Liver (tissue), 9 donors: ENCODE results near the gene ZSWIM6. TPM values are rescaled to one million over a fixed set of nuclear protein-coding genes. Genes with fewer than 3 reads are reported as not detected.

Experiments used
- DNase-seq: peaks from one replicate; pipeline ENCODE4 v3.0.0-alpha.2; 2017; ENCODE audit warnings: low spot score
- H3K27ac ChIP-seq, 2 donors: one replicate each; pipeline ENCODE4 v1.7.0; 2013; ENCODE audit warnings: inconsistent platforms in 2 of 2, low read length in 2 of 2, control low read depth in 1 of 2, low read depth in 1 of 2, mild to moderate bottlenecking in 1 of 2
- H3K27me3 ChIP-seq, 4 donors: one replicate each; pipeline versions ENCODE4 v1.6.1 to v1.7.0; 2013; ENCODE audit warnings: low read length in 3 of 4, inconsistent platforms in 1 of 4, mild to moderate bottlenecking in 1 of 4, moderate library complexity in 1 of 4; ENCODE audit not compliant: control insufficient read depth in 4 of 4, insufficient read depth in 4 of 4
- H3K36me3 ChIP-seq, 4 donors: one replicate each; pipeline versions ENCODE4 v1.6.1 to v1.7.0; 2013; ENCODE audit warnings: low read length in 3 of 4, mild to moderate bottlenecking in 3 of 4, low read depth in 1 of 4, moderate library complexity in 1 of 4; ENCODE audit not compliant: control insufficient read depth in 4 of 4, insufficient read depth in 3 of 4
- H3K4me1 ChIP-seq, 4 donors: one replicate each; pipeline versions ENCODE4 v1.6.1 to v1.7.0; 2013; ENCODE audit warnings: low read length in 3 of 4, mild to moderate bottlenecking in 3 of 4, moderate library complexity in 1 of 4; ENCODE audit not compliant: control insufficient read depth in 4 of 4, insufficient read depth in 4 of 4
- H3K4me3 ChIP-seq, 3 donors: one replicate each; pipeline versions ENCODE4 v1.6.1 to v1.7.0; 2013; ENCODE audit warnings: low read length in 3 of 3, control low read depth in 1 of 3, low read depth in 1 of 3, mild to moderate bottlenecking in 1 of 3
- H3K9ac ChIP-seq, 2 donors: one replicate each; pipeline ENCODE4 v1.7.0; 2013; ENCODE audit warnings: low read length in 2 of 2, mild to moderate bottlenecking in 2 of 2, moderate library complexity in 2 of 2, control low read depth in 1 of 2, low read depth in 1 of 2
- H3K9me3 ChIP-seq, 4 donors: one replicate each; pipeline versions ENCODE4 v1.6.1 to v1.7.0; 2013; ENCODE audit warnings: low read length in 3 of 4; ENCODE audit not compliant: control insufficient read depth in 4 of 4
- EGR1 ChIP-seq, 2 donors: IDR thresholded peaks; 2 replicates each; pipeline ENCODE4 v1.6.1; 2016 to 2018; ENCODE audit warnings: antibody characterized with exemption in 2 of 2, low read depth in 2 of 2
- FOXA1 ChIP-seq: IDR thresholded peaks from 2 replicates; pipeline ENCODE4 v1.6.1; 2016; ENCODE audit warnings: antibody characterized with exemption
- FOXA2 ChIP-seq: IDR thresholded peaks from 2 replicates; pipeline ENCODE4 v1.6.1; 2016; ENCODE audit warnings: antibody characterized with exemption
- GABPA ChIP-seq, 2 donors: IDR thresholded peaks in 1 of 2; conservative IDR thresholded peaks in 1 of 2; 2 replicates each; pipeline ENCODE4 v1.6.1; 2016; ENCODE audit warnings: antibody characterized with exemption in 2 of 2, mild to moderate bottlenecking in 1 of 2, moderate library complexity in 1 of 2
- HNF4A ChIP-seq, 2 donors: conservative IDR thresholded peaks; 2 replicates each; pipeline ENCODE4 v1.6.1; 2016; ENCODE audit warnings: antibody characterized with exemption in 2 of 2, mild to moderate bottlenecking in 2 of 2
- HNF4G ChIP-seq: IDR thresholded peaks from 2 replicates; pipeline ENCODE4 v1.6.1; 2016; ENCODE audit warnings: antibody characterized with exemption
- JUND ChIP-seq, 2 donors: IDR thresholded peaks; 2 replicates each; pipeline ENCODE4 v1.6.1; 2016; ENCODE audit warnings: antibody characterized with exemption in 2 of 2
- NR2F2 ChIP-seq: IDR thresholded peaks from 2 replicates; pipeline ENCODE4 v1.6.1; 2016; ENCODE audit warnings: antibody characterized with exemption
- RAD21 ChIP-seq, 2 donors: IDR thresholded peaks; 2 replicates each; pipeline ENCODE4 v1.6.1; 2016; ENCODE audit warnings: antibody characterized with exemption in 2 of 2, mild to moderate bottlenecking in 2 of 2
- RXRA ChIP-seq, 2 donors: IDR thresholded peaks; 2 replicates each; pipeline ENCODE4 v1.6.1; 2017 to 2018; ENCODE audit warnings: antibody characterized with exemption in 2 of 2, mild to moderate bottlenecking in 1 of 2
- SP1 ChIP-seq: IDR thresholded peaks from 2 replicates; pipeline ENCODE4 v1.6.1; 2018; ENCODE audit warnings: antibody characterized with exemption, mild to moderate bottlenecking
- TAF1 ChIP-seq: conservative IDR thresholded peaks from 2 replicates; pipeline ENCODE4 v1.6.1; 2016; ENCODE audit warnings: antibody characterized with exemption, mild to moderate bottlenecking
- YY1 ChIP-seq: IDR thresholded peaks from 2 replicates; pipeline ENCODE4 v1.6.1; 2016; ENCODE audit warnings: antibody characterized with exemption, mild to moderate bottlenecking
- WGBS: extraction: QIAGEN DNeasy Blood & Tissue Kit; methylation state at CpG from one replicate; pipeline ENCODE4 v1.1.7; 2013; 5-methylcytosine and 5-hydroxymethylcytosine counted together
- polyA plus RNA-seq, 2 donors: library from polyadenylated mRNA; stranded (reverse) in 1 of 2; unstranded in 1 of 2; fragments of 200-250 nt in 1 of 2; fragments of >200 nt in 1 of 2; fragmentation: Nextera tagmentation in 1 of 2; extraction: Ambion mirVana in 1 of 2; gene quantifications; one replicate each; pipeline versions ENCODE4 v1.2.1 to v1.2.3, GENCODE V29; 2013 to 2015
- total RNA-seq, 2 donors: library from RNA; depleted of rRNA; stranded (reverse); fragments of >200 nt; gene quantifications; one replicate each; pipeline ENCODE4 v1.2.3, GENCODE V29; 2014
- TF ChIP-seq, protein P1 (sequence below): IDR thresholded peaks from 2 replicates; pipeline ENCODE4 v1.6.1; 2016; ENCODE audit warnings: antibody characterized with exemption, mild to moderate bottlenecking
- TF ChIP-seq, protein P2 (sequence below): IDR thresholded peaks from 2 replicates; pipeline ENCODE4 v1.6.1; 2016; ENCODE audit warnings: antibody characterized with exemption
- TF ChIP-seq, protein P3 (sequence below): fragments of 150-350 bp; IDR thresholded peaks from 2 replicates; pipeline ENCODE4 v1.5.1; 2017; ENCODE audit warnings: improper control_type of control experiment, low read depth, low read length; ENCODE audit not compliant: missing input control
- TF ChIP-seq, protein P4 (sequence below): IDR thresholded peaks from 2 replicates; pipeline ENCODE4 v1.6.1; 2016; ENCODE audit warnings: antibody characterized with exemption
- TF ChIP-seq, protein P5 (sequence below): IDR thresholded peaks from 2 replicates; pipeline ENCODE4 v1.6.1; 2016; ENCODE audit warnings: antibody characterized with exemption
- donor health status: healthy.
- donor health status: healthy.
- donor health status: healthy.
- donor health status: healthy.
- donor health status: healthy.

Gene ZSWIM6
- total and polyA plus RNA-seq, 4 donors: 1.3 to 5.2 (median 3.3) TPM

DNA sequence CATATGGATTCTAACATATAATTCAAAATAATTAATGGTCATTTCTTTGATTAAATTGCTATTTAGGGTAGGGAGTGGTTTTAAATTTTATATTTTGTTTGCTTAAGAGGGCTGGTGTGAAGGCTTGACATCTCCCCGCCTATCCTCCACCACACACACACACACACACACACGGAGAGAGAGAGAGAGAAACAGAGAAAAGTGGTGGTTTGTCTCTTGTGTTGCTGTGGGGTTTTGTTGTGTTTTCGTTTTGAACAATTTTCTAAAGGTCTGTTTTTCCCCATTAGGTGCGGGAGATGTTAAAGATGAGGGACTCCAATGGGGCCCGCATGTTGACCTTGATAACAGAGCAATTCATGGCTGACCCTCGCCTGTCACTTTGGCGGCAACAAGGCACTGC, 161.9 kb downstream of the ZSWIM6 start:
- Histone ChIP-seq H3K4me3 (no peak overlapping the region), H3K27me3 (no peaks in the 10 kb centered on the region), H3K9me3 (no peaks in the 10 kb centered on the region), H3K27ac (no peak overlapping the region), H3K36me3 (peaks cover 0 to 3% (median 1%) of the 10 kb centered on the region in 4 donors), H3K9ac (no peak overlapping the region), H3K4me1 (peaks cover 0 to 5% (median 0%) of the 10 kb centered on the region in 4 donors)
- WGBS: 88% methylated on average over 7 of the region's 7 CpGs
- TF ChIP-seq, protein P1, sequence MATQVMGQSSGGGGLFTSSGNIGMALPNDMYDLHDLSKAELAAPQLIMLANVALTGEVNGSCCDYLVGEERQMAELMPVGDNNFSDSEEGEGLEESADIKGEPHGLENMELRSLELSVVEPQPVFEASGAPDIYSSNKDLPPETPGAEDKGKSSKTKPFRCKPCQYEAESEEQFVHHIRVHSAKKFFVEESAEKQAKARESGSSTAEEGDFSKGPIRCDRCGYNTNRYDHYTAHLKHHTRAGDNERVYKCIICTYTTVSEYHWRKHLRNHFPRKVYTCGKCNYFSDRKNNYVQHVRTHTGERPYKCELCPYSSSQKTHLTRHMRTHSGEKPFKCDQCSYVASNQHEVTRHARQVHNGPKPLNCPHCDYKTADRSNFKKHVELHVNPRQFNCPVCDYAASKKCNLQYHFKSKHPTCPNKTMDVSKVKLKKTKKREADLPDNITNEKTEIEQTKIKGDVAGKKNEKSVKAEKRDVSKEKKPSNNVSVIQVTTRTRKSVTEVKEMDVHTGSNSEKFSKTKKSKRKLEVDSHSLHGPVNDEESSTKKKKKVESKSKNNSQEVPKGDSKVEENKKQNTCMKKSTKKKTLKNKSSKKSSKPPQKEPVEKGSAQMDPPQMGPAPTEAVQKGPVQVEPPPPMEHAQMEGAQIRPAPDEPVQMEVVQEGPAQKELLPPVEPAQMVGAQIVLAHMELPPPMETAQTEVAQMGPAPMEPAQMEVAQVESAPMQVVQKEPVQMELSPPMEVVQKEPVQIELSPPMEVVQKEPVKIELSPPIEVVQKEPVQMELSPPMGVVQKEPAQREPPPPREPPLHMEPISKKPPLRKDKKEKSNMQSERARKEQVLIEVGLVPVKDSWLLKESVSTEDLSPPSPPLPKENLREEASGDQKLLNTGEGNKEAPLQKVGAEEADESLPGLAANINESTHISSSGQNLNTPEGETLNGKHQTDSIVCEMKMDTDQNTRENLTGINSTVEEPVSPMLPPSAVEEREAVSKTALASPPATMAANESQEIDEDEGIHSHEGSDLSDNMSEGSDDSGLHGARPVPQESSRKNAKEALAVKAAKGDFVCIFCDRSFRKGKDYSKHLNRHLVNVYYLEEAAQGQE: no peak
- no peak for TF ChIP-seq FOXA1
- TF ChIP-seq NR2F2: no peak
- no peak for TF ChIP-seq HNF4G
- no peak for TF ChIP-seq YY1
- no peak for TF ChIP-seq RXRA (IDR thresholded peaks at IDR 0.05)
- no peak for TF ChIP-seq JUND (IDR thresholded peaks at IDR 0.05)
- no peak for TF ChIP-seq HNF4A (conservative IDR thresholded peaks at IDR 0.05)
- TF ChIP-seq RAD21 (IDR thresholded peaks at IDR 0.05): no peak
- TF ChIP-seq, protein P2, sequence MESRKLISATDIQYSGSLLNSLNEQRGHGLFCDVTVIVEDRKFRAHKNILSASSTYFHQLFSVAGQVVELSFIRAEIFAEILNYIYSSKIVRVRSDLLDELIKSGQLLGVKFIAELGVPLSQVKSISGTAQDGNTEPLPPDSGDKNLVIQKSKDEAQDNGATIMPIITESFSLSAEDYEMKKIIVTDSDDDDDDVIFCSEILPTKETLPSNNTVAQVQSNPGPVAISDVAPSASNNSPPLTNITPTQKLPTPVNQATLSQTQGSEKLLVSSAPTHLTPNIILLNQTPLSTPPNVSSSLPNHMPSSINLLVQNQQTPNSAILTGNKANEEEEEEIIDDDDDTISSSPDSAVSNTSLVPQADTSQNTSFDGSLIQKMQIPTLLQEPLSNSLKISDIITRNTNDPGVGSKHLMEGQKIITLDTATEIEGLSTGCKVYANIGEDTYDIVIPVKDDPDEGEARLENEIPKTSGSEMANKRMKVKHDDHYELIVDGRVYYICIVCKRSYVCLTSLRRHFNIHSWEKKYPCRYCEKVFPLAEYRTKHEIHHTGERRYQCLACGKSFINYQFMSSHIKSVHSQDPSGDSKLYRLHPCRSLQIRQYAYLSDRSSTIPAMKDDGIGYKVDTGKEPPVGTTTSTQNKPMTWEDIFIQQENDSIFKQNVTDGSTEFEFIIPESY: no peak
- TF ChIP-seq SP1: no peak
- no peak for TF ChIP-seq EGR1 (IDR thresholded peaks at IDR 0.05; ENCODE audit: low read depth in 2 of 2)
- TF ChIP-seq, protein P3, sequence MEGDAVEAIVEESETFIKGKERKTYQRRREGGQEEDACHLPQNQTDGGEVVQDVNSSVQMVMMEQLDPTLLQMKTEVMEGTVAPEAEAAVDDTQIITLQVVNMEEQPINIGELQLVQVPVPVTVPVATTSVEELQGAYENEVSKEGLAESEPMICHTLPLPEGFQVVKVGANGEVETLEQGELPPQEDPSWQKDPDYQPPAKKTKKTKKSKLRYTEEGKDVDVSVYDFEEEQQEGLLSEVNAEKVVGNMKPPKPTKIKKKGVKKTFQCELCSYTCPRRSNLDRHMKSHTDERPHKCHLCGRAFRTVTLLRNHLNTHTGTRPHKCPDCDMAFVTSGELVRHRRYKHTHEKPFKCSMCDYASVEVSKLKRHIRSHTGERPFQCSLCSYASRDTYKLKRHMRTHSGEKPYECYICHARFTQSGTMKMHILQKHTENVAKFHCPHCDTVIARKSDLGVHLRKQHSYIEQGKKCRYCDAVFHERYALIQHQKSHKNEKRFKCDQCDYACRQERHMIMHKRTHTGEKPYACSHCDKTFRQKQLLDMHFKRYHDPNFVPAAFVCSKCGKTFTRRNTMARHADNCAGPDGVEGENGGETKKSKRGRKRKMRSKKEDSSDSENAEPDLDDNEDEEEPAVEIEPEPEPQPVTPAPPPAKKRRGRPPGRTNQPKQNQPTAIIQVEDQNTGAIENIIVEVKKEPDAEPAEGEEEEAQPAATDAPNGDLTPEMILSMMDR: no peak
- TF ChIP-seq FOXA2: no peak
- TF ChIP-seq TAF1: no peak
- TF ChIP-seq, protein P4, sequence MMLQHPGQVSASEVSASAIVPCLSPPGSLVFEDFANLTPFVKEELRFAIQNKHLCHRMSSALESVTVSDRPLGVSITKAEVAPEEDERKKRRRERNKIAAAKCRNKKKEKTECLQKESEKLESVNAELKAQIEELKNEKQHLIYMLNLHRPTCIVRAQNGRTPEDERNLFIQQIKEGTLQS: no peak
- TF ChIP-seq, protein P5, sequence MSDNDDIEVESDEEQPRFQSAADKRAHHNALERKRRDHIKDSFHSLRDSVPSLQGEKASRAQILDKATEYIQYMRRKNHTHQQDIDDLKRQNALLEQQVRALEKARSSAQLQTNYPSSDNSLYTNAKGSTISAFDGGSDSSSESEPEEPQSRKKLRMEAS: no peak
- no peak for DNase-seq

DNA sequence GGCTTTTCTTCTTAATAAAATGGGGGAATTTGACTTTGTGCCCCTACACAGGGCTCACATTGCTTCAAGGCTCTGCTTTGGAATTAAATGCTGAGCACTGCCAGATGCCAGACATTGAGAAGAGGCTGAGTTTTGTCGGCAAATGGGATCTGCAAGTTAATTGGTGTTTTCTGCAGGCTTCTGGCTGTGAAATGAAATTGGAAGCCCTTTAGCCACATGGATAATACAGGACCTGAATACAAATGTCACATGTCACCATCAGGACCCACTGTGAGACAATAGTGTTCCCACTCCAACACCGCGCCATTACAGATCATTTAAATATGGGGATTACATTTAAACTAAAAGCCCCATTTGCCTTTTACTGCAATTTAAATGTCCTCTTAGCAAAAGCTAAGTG, 164.4 kb downstream of the ZSWIM6 start:
- Histone ChIP-seq H3K36me3 (peaks cover 0 to 3% (median 1%) of the 10 kb centered on the region in 4 donors), H3K9me3 (no peaks in the 10 kb centered on the region), H3K27me3 (no peaks in the 10 kb centered on the region), H3K9ac (no peak overlapping the region), H3K4me1 (peaks cover 0 to 5% (median 0%) of the 10 kb centered on the region in 4 donors), H3K4me3 (no peak overlapping the region), H3K27ac (no peak overlapping the region)
- no peak for TF ChIP-seq FOXA2
- no peak for TF ChIP-seq FOXA1
- TF ChIP-seq, protein P4: no peak
- no peak for TF ChIP-seq GABPA (IDR thresholded peaks at IDR 0.05 in 1 of 2, conservative IDR thresholded peaks at IDR 0.05 in 1 of 2)
- 96% methylated on average over 3 of the region's 3 CpGs for WGBS
- DNase-seq: no peak
